ENCODE measurements around the gene GRM4.

DNA sequence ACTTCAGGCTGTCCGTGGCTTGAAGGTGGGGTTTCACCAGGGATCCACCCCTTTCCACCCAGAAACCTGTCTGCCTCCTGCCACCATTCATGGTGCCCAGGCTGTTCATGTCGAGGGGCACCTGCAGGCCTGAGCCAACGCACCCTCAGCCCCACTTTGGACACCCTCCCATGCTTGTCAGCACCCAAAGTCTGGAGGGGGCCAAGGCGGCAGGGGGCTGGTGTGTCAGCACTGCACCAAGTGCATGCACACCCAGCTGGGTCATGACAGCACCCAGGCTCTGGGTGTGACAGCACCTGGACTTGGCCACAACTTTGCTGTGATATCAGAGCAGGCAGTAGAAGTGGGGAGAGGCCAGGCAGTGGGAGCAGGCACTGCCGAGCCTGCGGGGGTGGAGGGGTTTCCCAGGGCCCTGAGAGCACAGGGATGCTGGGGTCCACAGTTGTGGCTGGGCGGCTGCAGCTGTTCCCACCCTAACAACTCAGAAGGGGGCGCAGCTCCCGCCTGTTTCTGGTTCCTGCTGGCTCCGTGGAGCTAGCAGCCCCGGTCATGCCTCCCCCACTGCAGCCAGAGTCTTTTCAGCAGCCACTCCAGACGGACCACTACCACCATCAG lies 33.3 kb upstream of the GRM4 start:
- TF ChIP-seq POLR2A (IDR thresholded peaks at IDR 0.05; ENCODE audit: low read length) (no peak), GATA1 (IDR thresholded peaks at IDR 0.05; ENCODE audit: low read depth, low read length) (no peak)
